GM23248 (cell line): Measurements from ENCODE around the gene POLDIP2. TPM values are rescaled to one million over a fixed set of nuclear protein-coding genes. Genes with fewer than 3 reads are reported as not detected.

Experiments used
- DNase-seq: peaks from one replicate; pipeline ENCODE4 v3.0.0-alpha.2; 2015
- H2AFZ ChIP-seq: fragments of 200-600 bp; sonication (generic); 2 replicates; pipeline ENCODE4 v1.6.1; 2016; ENCODE audit warnings: antibody characterized with exemption
- H3F3A ChIP-seq: fragments of 200-600 bp; sonication (generic); 2 replicates; pipeline ENCODE4 v1.6.1; 2016; ENCODE audit warnings: mild to moderate bottlenecking, antibody characterized with exemption, mixed run types; ENCODE audit not compliant: insufficient read depth
- H3K27ac ChIP-seq: fragments of 200-600 bp; sonication (generic); 2 replicates; pipeline ENCODE4 v1.5.1; 2016; ENCODE audit warnings: mild to moderate bottlenecking
- H3K27me3 ChIP-seq: fragments of 200-600 bp; sonication (generic); replicated peaks from 2 replicates; pipeline ENCODE4 v1.6.1; 2016; ENCODE audit warnings: mild to moderate bottlenecking; ENCODE audit not compliant: insufficient read depth
- H3K36me3 ChIP-seq: fragments of 200-600 bp; sonication (generic); 2 replicates; pipeline ENCODE4 v1.6.1; 2016; ENCODE audit warnings: low read depth, mild to moderate bottlenecking
- H3K4me1 ChIP-seq: fragments of 200-600 bp; sonication (generic); 2 replicates; pipeline ENCODE4 v1.6.1; 2016; ENCODE audit warnings: mild to moderate bottlenecking; ENCODE audit not compliant: insufficient read depth
- H3K4me2 ChIP-seq: fragments of 200-600 bp; sonication (generic); one replicate; pipeline ENCODE4 v1.6.1; 2016; ENCODE audit warnings: mild to moderate bottlenecking; ENCODE audit not compliant: unreplicated experiment
- H3K4me3 ChIP-seq: fragments of 200-600 bp; sonication (generic); 2 replicates; pipeline ENCODE4 v1.5.1; 2016; ENCODE audit warnings: mild to moderate bottlenecking
- H3K79me2 ChIP-seq: fragments of 200-600 bp; sonication (generic); 2 replicates; pipeline ENCODE4 v1.6.1; 2016; ENCODE audit warnings: mild to moderate bottlenecking; ENCODE audit not compliant: insufficient read depth
- H3K9ac ChIP-seq: fragments of 200-600 bp; sonication (generic); 2 replicates; pipeline ENCODE4 v1.6.1; 2016; ENCODE audit warnings: mild to moderate bottlenecking
- H3K9me2 ChIP-seq: fragments of 200-600 bp; sonication (generic); 2 replicates; pipeline ENCODE4 v1.6.1; 2016; ENCODE audit warnings: mixed run types, mild to moderate bottlenecking, moderate library complexity; ENCODE audit not compliant: insufficient read depth
- H3K9me3 ChIP-seq: fragments of 200-600 bp; sonication (generic); one replicate; pipeline ENCODE4 v1.6.1; 2017; ENCODE audit warnings: low read depth
- H4K20me1 ChIP-seq: fragments of 200-600 bp; sonication (generic); 2 replicates; pipeline ENCODE4 v1.6.0; 2016; ENCODE audit not compliant: insufficient read depth
- EZH2 ChIP-seq: fragments of 200-600 bp; sonication (generic); IDR thresholded peaks from 2 replicates; pipeline ENCODE4 v1.6.1; 2018; ENCODE audit warnings: antibody characterized with exemption, mild to moderate bottlenecking; ENCODE audit not compliant: insufficient read depth, poor library complexity, severe bottlenecking
- EZH2phosphoT487 ChIP-seq: fragments of 200-600 bp; sonication (generic); IDR thresholded peaks from 2 replicates; pipeline ENCODE4 v1.6.1; 2018; ENCODE audit warnings: antibody characterized with exemption, moderate library complexity, mild to moderate bottlenecking, low read depth; ENCODE audit not compliant: insufficient read depth
- WGBS, 2 experiments: methylation state at CpG; one replicate each; pipeline ENCODE4 v1.1.6; 2015 to 2017; ENCODE audit warnings: low lambda C conversion rate in 2 of 2, low coverage in 1 of 2; ENCODE audit errors: missing lambda C conversion rate in 2 of 2; 5-methylcytosine and 5-hydroxymethylcytosine counted together
- in situ Hi-C: fragments of 300-500 bp; cut with MboI; formaldehyde crosslinking; loops from 2 replicates; pipeline ENCODE4 v1.15.0; 2020
- polyA plus RNA-seq: library from polyadenylated mRNA; unstranded; fragments of >200 nt; fragmentation: Nextera tagmentation; extraction: Ambion mirVana; gene quantifications from 2 replicates; pipeline ENCODE4 v1.2.1, GENCODE V29; 2016
- total RNA-seq: library from RNA; depleted of rRNA; stranded (reverse); fragments of >200 nt; shearing (Covaris generic); gene quantifications from 2 replicates; pipeline ENCODE4 v1.2.3, GENCODE V29; 2014

The POLDIP2 gene
- total and polyA plus RNA-seq, 2 experiments from 2014 or later, result 92.7 to 105 TPM

DNA sequence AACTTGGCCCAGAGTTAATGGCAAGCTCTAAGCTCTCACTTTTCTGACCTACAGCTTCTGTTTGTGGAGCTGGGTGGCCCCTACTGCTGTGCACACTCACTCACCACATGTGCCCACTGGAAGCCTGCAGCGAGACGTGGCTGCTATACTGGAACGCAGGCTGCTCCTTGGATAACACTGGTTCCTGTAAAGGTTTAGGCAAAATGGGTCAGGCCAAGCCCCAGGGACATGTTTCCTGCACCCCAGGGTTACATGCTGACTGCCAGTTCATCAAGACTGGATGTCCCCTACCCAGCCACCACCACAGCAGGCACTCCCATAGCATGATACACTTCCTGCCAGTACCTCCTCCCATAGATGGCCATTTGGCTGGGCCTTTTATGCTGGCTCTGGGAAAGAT, 8.3 kb downstream of the POLDIP2 start:
- Histone ChIP-seq H3K9me2 (no peaks in the 10 kb centered on the region), H3K4me2 (no peak overlapping the region), H3K27me3 (no peaks in the 10 kb centered on the region), H2AFZ (no peak overlapping the region), H3K79me2 (peaks cover 6% of the 10 kb centered on the region), H3K27ac (no peak overlapping the region), H3K9me3 (no peaks in the 10 kb centered on the region), H3K4me3 (no peak overlapping the region), H3F3A (peaks cover 60% of the 10 kb centered on the region), H3K36me3 (peaks cover 42% of the 10 kb centered on the region), H3K9ac (no peak overlapping the region), H3K4me1 (peaks cover 24% of the 10 kb centered on the region), H4K20me1 (no peaks in the 10 kb centered on the region)
- TF ChIP-seq EZH2 (no peak), EZH2phosphoT487 (no peak)
- DNase-seq, result no peak
- in situ Hi-C loops, result no loop called here
- WGBS, 2 experiments, result 75 to 83% methylated on average over 3 of the region's 3 CpGs

DNA sequence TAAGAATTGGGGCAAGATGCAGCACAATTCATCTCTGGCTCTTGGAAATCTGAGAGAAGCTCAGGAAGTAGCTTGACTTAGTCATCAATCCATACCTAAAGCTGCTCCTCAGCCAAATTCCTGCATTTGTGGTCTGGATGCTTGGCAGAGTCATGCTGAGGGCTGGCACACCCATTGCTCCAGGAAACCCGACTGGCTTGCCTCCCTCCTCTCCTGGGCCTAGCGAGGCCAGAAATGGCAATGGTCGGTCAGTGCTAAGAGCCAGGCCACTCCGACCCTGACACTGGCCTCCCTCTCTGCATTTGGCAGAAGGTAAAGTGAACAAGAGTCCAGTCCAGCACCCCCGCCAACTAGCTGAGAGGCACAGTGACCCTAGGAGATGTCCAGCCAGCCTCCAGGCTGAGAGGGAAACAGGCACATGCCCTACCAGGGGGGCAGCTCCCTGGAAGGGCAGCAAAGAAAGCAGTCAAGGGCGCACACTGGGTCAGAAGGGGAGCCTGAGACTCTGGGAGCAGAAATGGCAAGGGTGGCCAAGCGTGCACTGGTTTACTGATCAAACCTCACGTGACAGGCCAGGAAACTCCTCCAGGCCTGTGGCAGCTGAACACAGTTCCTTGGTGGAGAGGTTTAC, 10.0 kb downstream of the POLDIP2 start:
- H3K36me3 ChIP-seq, result peaks cover 47% of the 10 kb centered on the region
- H2AFZ ChIP-seq, result no peak overlapping the region
- H3K27ac ChIP-seq, result peak overlapping the region; percentile 73
- in situ Hi-C loops, result no loop called here
- no peak for TF ChIP-seq EZH2
- no peak for TF ChIP-seq EZH2phosphoT487
- DNase-seq, result peak; percentile 95
- 60 to 61% methylated on average over 8 of the region's 8 CpGs for WGBS, 2 experiments
- peaks cover 24% of the 10 kb centered on the region for H3K4me1 ChIP-seq
- no peaks in the 10 kb centered on the region for H4K20me1 ChIP-seq
- no peaks in the 10 kb centered on the region for H3K27me3 ChIP-seq
- no peaks in the 10 kb centered on the region for H3K9me3 ChIP-seq
- peaks cover 4% of the 10 kb centered on the region for H3K79me2 ChIP-seq
- peak overlapping the region; percentile 19 for H3K4me2 ChIP-seq
- peaks cover 60% of the 10 kb centered on the region for H3F3A ChIP-seq
- no peaks in the 10 kb centered on the region for H3K9me2 ChIP-seq
- peak overlapping the region; percentile 43; the same call in 1 of the 2 replicates for H3K9ac ChIP-seq
- no peak overlapping the region for H3K4me3 ChIP-seq

DNA sequence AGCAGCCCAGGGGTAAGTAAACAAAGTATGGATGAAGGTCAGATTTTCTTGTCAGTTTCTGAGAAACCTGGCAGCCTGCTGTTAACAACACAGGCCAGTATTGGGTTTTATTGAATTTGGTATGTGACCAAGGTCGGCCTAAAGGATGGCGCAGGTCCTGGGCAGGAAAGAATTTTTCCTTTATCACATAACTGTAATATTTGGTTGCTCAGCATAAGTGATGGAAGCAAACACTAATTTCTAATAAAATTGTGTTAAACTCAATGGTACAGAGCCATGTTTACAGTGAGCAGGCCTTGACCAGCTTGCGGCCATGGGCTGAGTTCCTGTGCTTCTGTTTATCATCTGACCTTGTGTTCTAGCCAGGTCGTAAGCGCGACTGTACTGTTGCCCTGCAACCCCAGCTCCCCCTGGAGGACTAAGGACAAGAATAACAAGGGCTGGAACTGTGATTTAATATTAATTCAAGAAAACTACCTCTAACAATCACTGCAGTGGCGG, 10.5 kb downstream of the POLDIP2 start:
- peak overlapping the region; percentile 19 for H3K4me2 ChIP-seq
- peak overlapping the region; percentile 11; the same call in 1 of the 2 replicates for H3K9ac ChIP-seq
- peaks cover 50% of the 10 kb centered on the region for H3K36me3 ChIP-seq
- 71 to 81% methylated on average over 7 of the region's 7 CpGs for WGBS, 2 experiments
- peaks cover 4% of the 10 kb centered on the region for H3K79me2 ChIP-seq
- no peaks in the 10 kb centered on the region for H3K27me3 ChIP-seq
- no peaks in the 10 kb centered on the region for H3K9me2 ChIP-seq
- no peak overlapping the region for H3K4me3 ChIP-seq
- TF ChIP-seq EZH2phosphoT487 (no peak), EZH2 (no peak)
- H3K9me3 ChIP-seq, result no peaks in the 10 kb centered on the region
- peak overlapping the region; percentile 73 for H3K27ac ChIP-seq
- in situ Hi-C loops, result no loop called here
- H3F3A ChIP-seq, result peaks cover 60% of the 10 kb centered on the region
- H4K20me1 ChIP-seq, result no peaks in the 10 kb centered on the region
- no peak for DNase-seq
- peaks cover 24% of the 10 kb centered on the region for H3K4me1 ChIP-seq
- no peak overlapping the region for H2AFZ ChIP-seq

DNA sequence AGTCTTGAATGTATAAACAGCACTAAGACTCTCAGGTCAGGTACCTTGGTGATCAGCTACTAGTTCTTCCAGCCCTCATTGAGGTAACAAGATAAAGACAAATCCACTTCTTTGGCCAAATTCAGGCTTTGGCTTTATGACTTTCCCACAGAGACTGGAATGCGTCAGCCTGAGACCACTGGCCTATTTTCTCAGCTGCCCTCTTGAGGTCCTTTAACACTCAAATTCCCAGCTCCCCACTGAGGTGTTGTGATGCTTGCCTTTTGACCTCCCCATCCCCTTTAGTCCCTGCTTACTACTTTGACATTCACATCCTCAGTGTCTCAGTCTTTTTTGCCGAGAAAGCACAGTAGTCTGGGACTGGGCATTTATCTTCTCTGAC, 11.1 kb downstream of the POLDIP2 start:
- Histone ChIP-seq H4K20me1 (no peaks in the 10 kb centered on the region), H3K9me2 (no peaks in the 10 kb centered on the region), H3F3A (peaks cover 60% of the 10 kb centered on the region), H3K4me3 (no peak overlapping the region), H3K36me3 (peaks cover 50% of the 10 kb centered on the region), H2AFZ (no peak overlapping the region), H3K9me3 (no peaks in the 10 kb centered on the region), H3K79me2 (peaks cover 7% of the 10 kb centered on the region), H3K27ac (peak overlapping the region; percentile 73), H3K4me2 (peak overlapping the region; percentile 19), H3K27me3 (no peaks in the 10 kb centered on the region), H3K4me1 (peaks cover 24% of the 10 kb centered on the region), H3K9ac (peak overlapping the region; percentile 11; the same call in 1 of the 2 replicates)
- no peak for DNase-seq
- WGBS, 2 experiments, result 94 to 98% methylated on average over 2 of the region's 2 CpGs
- in situ Hi-C loops, result no loop called here
- TF ChIP-seq EZH2 (no peak), EZH2phosphoT487 (no peak)
